Epithelial cell of proximal tubule (primary cell): ENCODE measurements around the gene SLC6A19. TPM values are rescaled to one million over a fixed set of nuclear protein-coding genes. Genes with fewer than 3 reads are reported as not detected.

Experiments used
- DNase-seq: peaks from one replicate; pipeline ENCODE4 v3.0.0-alpha.2; 2011; ENCODE audit warnings: low read depth
- H3K4me3 ChIP-seq: 2 replicates; pipeline ENCODE4 v1.5.1; 2011; ENCODE audit warnings: low read depth, mild to moderate bottlenecking, low read length
- CTCF ChIP-seq: conservative IDR thresholded peaks from 2 replicates; pipeline ENCODE4 v1.5.1; 2012; ENCODE audit warnings: low read depth, mild to moderate bottlenecking, low read length
- total RNA-seq: library from RNA; depleted of rRNA; stranded (reverse); fragments of >200 nt; gene quantifications from 2 replicates; pipeline ENCODE4 v1.2.3, GENCODE V29; 2015

SLC6A19 gene
- total RNA-seq, 1 donor from 2014 or later = not detected

DNA sequence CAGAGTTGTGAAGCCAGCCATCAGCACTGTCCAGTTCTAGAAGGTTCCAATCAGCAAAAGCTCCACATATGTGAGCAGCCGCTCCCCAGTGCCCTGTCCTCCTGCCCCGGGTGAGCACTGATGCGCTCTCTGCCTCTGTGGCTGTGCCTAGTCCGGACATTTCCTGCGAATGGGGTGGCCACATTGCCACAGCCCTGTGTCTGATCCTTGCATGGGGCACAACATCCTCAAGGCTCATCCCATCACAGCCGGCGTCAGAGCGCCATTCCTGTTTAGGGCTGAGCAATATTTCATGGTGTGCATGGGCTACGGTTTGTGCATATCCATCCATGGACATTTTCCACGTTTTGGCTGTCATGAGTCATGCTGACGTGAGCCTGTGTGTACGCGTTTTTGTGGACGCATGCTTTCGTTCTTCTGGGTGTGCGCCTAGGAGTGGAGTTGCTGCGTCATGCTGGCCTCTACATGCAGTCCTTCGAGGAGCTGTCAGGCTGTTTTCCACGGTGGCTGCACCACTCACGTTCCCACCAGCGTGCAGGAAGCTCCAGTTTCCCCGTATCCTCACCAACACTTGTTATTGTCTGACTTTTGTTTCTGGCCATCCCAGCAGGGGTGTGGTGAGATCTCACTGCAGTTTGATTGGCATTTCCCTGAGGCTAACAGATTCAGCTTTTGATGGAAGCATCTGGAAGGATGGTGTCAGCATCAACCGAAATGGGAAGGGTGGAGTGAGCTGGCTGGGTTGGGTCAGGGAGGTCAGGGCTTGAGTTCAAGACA, 14.1 kb downstream of the SLC6A19 start:
- TF ChIP-seq CTCF = no peak
- DNase-seq = no peak
- H3K4me3 ChIP-seq = no peak overlapping the region

- TF ChIP-seq CTCF = no peak
- DNase-seq = no peak
- H3K4me3 ChIP-seq = no peak overlapping the region
Observed at GRCh38 chr5:1216211-1216917, 15.0 kb downstream of the SLC6A19 start.

DNA sequence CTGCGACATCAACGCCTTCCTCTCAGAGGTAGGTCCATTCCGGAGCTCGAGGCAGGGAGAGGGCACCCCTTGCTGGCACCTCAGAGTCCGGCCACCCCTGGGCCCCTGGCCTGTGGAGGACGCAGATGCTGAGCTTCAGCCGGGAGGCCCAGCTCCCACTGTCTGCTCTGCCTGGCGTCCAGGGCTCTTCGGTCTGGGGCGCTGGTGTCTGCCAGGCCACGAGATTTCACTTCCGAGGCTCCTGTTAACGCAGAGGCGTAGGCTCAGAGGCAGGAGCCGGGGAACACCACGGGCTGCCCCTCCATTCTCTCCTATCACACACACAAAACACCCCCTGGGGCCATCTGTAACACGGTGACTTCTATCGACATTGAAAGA, 15.5 kb downstream of the SLC6A19 start:
- TF ChIP-seq CTCF = no peak

GRCh38 chr5:1217596-1218206, 16.3 kb downstream of the SLC6A19 start:
- H3K4me3 ChIP-seq = no peak overlapping the region
- no peak for TF ChIP-seq CTCF
- DNase-seq = no peak

More for the DNA sequence above, 15.5 kb downstream of the SLC6A19 start:
- H3K4me3 ChIP-seq = no peak overlapping the region
- DNase-seq = no peak

DNA sequence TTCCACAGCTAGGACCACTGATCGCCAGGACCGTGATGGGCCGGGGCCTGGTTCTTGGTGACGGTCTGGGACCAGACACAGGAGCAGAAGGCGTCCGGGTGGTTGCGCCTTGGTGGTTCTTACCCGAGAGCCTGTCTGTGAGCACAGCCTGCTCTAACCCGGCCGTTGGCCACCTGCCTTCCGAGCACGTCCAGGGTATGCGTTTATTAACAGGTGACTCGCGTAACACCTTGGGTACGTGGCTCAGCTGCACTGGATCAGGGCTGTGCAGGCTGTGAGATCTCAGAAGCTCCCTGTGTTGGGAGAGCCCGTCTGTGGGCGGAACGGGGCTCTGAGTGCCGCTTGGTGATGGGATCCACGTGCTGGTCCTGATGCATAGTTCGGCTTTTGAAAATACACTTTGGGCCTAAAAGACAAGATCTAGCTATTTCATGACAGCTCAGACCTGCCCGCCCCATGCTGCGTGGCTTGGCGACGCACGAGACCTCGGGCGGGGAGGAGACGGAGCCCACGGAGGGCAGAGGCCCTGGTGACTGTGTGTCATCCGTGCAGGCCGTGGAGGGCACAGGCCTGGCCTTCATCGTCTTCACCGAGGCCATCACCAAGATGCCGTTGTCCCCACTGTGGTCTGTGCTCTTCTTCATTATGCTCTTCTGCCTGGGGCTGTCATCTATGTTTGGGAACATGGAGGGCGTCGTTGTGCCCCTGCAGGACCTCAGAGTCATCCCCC, 17.1 kb downstream of the SLC6A19 start:
- DNase-seq = no peak
- no peak overlapping the region for H3K4me3 ChIP-seq
- no peak for TF ChIP-seq CTCF

- TF ChIP-seq CTCF = no peak
- DNase-seq = no peak
- H3K4me3 ChIP-seq = no peak overlapping the region
Observed at GRCh38 chr5:1219098-1219767, 17.8 kb downstream of the SLC6A19 start.
